Adrenal gland (tissue), 12 donors: ENCODE data around the gene SP6. TPM values are rescaled to one million over a fixed set of nuclear protein-coding genes. Genes with fewer than 3 reads are reported as not detected.

Experiments used
- DNase-seq, 7 donors: peaks; one replicate each; pipeline ENCODE4 v3.0.0-alpha.2; 2019 to 2020
- H3K27ac ChIP-seq, 5 donors: fragments of 200-600 bp; sonication (generic) in 4 of 5; 1 replicate in 3 of 5; 2 replicates in 2 of 5; pipeline versions ENCODE4 v1.5.1 to v1.8.0; 2016 to 2020; ENCODE audit warnings: mild to moderate bottlenecking in 1 of 5
- H3K27me3 ChIP-seq: fragments of 200-600 bp; 2 replicates; pipeline ENCODE4 v1.8.0; 2021
- H3K36me3 ChIP-seq, 2 donors: fragments of 200-600 bp; replicated peaks in 1 of 2; 1 replicate in 1 of 2; 2 replicates in 1 of 2; pipeline versions ENCODE4 v1.5.1 to v1.8.0; 2018 to 2022
- H3K4me1 ChIP-seq, 2 donors: fragments of 200-600 bp; replicated peaks in 1 of 2; 1 replicate in 1 of 2; 2 replicates in 1 of 2; pipeline versions ENCODE4 v1.5.1 to v1.8.0; 2018 to 2021
- H3K4me3 ChIP-seq, 4 donors: fragments of 200-600 bp; sonication (generic) in 3 of 4; one replicate each; pipeline ENCODE4 v1.5.1; 2016 to 2018
- H3K9me3 ChIP-seq, 3 donors: fragments of 200-600 bp; sonication (generic) in 1 of 3; replicated peaks in 1 of 3; 1 replicate in 2 of 3; 2 replicates in 1 of 3; pipeline versions ENCODE4 v1.5.1 to v1.8.0; 2016 to 2021
- CTCF ChIP-seq, 6 experiments: fragments of 450-650 bp in 4 of 6; fragments of 200-600 bp in 2 of 6; sonication (generic) in 1 of 6; IDR thresholded peaks; 1 replicate in 5 of 6; 2 replicates in 1 of 6; pipeline versions ENCODE4 v1.5.1 to v1.8.0; 2016 to 2021; ENCODE audit warnings: antibody characterized with exemption in 6 of 6, mild to moderate bottlenecking in 2 of 6, moderate library complexity in 1 of 6
- POLR2A ChIP-seq, 2 donors: fragments of 450-650 bp; IDR thresholded peaks; one replicate each; pipeline ENCODE4 v1.6.1; 2017; ENCODE audit warnings: antibody characterized with exemption in 2 of 2, mild to moderate bottlenecking in 2 of 2, moderate library complexity in 1 of 2
- WGBS, 4 donors: extraction: QIAGEN DNeasy Blood & Tissue Kit in 2 of 4; methylation state at CpG; one replicate each; pipeline versions ENCODE4 v1.1.5 to v1.1.7; 2013 to 2017; 5-methylcytosine and 5-hydroxymethylcytosine counted together
- intact Hi-C, 2 donors: fragments of 100-400 bp; cut with DNase I; formaldehyde crosslinking; loops; one replicate each; pipeline versions ENCODE4 v1.14.1 to v1.15.0; 2022 to 2023
- polyA plus RNA-seq, 3 donors: library from polyadenylated mRNA; stranded (reverse); fragments of 200-250 nt in 2 of 3; fragments of 350-450 nt in 1 of 3; fragmentation: Illumina TruSeq in 1 of 3; extraction: RNeasy Lipid Tissue Mini Kit (QIAGEN cat#74804) in 1 of 3; gene quantifications; one replicate each; pipeline ENCODE4 v1.2.3, GENCODE V29; 2013 to 2014
- total RNA-seq, 9 donors: library from RNA; depleted of rRNA in 4 of 9; stranded (reverse); fragments of >200 nt in 4 of 9; fragments of 120-200 nt in 1 of 9; fragmentation: NEBNext Ultra II Directional in 1 of 9; extraction: Animal tissue kit (Norgen Biotek cat#: 25700) in 1 of 9; gene quantifications; one replicate each; pipeline versions ENCODE4 v1.1.0 to v1.2.4, GENCODE V29; 2013 to 2023
- donor health status: healthy with polysubstance abuse.
- donor health status: Bipolar disorder and iron deficiency.
- donor health status: DM: yes; HTN: yes; CAD: no.
- donor health status: DM: no; HTN: no; CAD: no.
- donor health status: DM: no; HTN: no; CAD: no.
- donor health status: DM: yes; HTN: yes; CAD: no.

SP6 gene
- total and polyA plus RNA-seq, 12 donors, result 0.06 to 3.5 (median 1.0) TPM

- peaks cover 14% of the 10 kb centered on the region for H3K27me3 ChIP-seq
- H3K36me3 ChIP-seq, result no peaks in the 10 kb centered on the region
- H3K27ac ChIP-seq, result no peak overlapping the region
- no peaks in the 10 kb centered on the region for H3K9me3 ChIP-seq
- H3K4me1 ChIP-seq, result peaks cover 8 to 12% of the 10 kb centered on the region in 2 donors
- intact Hi-C loops, result loop anchor here in 1 of 2 donors (5.0 kb wide), 1 partner anchor 170 kb away; no protein-coding TSS in a partner anchor
- H3K4me3 ChIP-seq, result no peak overlapping the region
- whole genome bisulfite sequencing, 4 donors, result 32 to 51% (median 40%) methylated on average over 9 to 31 of the region's 31 CpGs
- no peak for DNase-seq
- TF ChIP-seq CTCF (IDR thresholded peaks at IDR 0.05) (no peak), POLR2A (IDR thresholded peaks at IDR 0.05) (no peak)
These were observed 4.1 kb downstream of the SP6 start for GRCh38 chr17:47846716-47847340.

GRCh38 chr17:47845716-47846075 is 5.3 kb downstream of the SP6 start:
- H3K4me1 ChIP-seq, result peaks cover 4 to 9% of the 10 kb centered on the region in 2 donors
- no peak overlapping the region for H3K27ac ChIP-seq
- H3K27me3 ChIP-seq, result peaks cover 14% of the 10 kb centered on the region
- no peak for DNase-seq
- no peak overlapping the region for H3K4me3 ChIP-seq
- H3K36me3 ChIP-seq, result no peaks in the 10 kb centered on the region
- TF ChIP-seq POLR2A (IDR thresholded peaks at IDR 0.05), result no peak
- no peak for TF ChIP-seq CTCF (IDR thresholded peaks at IDR 0.05)
- 73 to 83% (median 75%) methylated on average over 3 of the region's 3 CpGs for WGBS, 4 donors
- intact Hi-C loops, result loop anchor here in 1 of 2 donors (2.0 to 5.0 kb wide), 2 partner anchors 43 to 172 kb away; no protein-coding TSS in a partner anchor
- H3K9me3 ChIP-seq, result no peaks in the 10 kb centered on the region

- WGBS, 4 donors, result 25 to 68% (median 61%) methylated on average over 1 to 4 of the region's 4 CpGs
- TF ChIP-seq CTCF (IDR thresholded peaks at IDR 0.05) (peak in 5 of 6 experiments; percentile 18 to 38 (median 22)), POLR2A (IDR thresholded peaks at IDR 0.05) (no peak)
- Histone ChIP-seq H3K36me3 (no peaks in the 10 kb centered on the region), H3K4me3 (no peak overlapping the region), H3K9me3 (no peaks in the 10 kb centered on the region), H3K27ac (no peak overlapping the region), H3K27me3 (peaks cover 14% of the 10 kb centered on the region), H3K4me1 (peaks cover 8 to 11% of the 10 kb centered on the region in 2 donors)
- no peak for DNase-seq
- intact Hi-C loops, result loop anchor here in 1 of 2 donors (2.0 to 5.0 kb wide), 3 partner anchors 44 to 172 kb away; no protein-coding TSS in a partner anchor
These were observed 5.9 kb downstream of the SP6 start for GRCh38 chr17:47844814-47845715.

- Histone ChIP-seq H3K4me3 (no peak overlapping the region), H3K27ac (no peak overlapping the region), H3K27me3 (peaks cover 14% of the 10 kb centered on the region), H3K36me3 (no peaks in the 10 kb centered on the region), H3K9me3 (no peaks in the 10 kb centered on the region), H3K4me1 (peaks cover 9 to 13% of the 10 kb centered on the region in 2 donors)
- DNase-seq, result peak in 4 of 7 donors; percentile 48 to 78 (median 54)
- no peak for TF ChIP-seq CTCF (IDR thresholded peaks at IDR 0.05)
- no peak for TF ChIP-seq POLR2A (IDR thresholded peaks at IDR 0.05)
- 34 to 40% (median 36%) methylated on average over 5 of the region's 5 CpGs; no CpG with 5 or more reads in 1 of the 4 donors for WGBS, 4 donors
- intact Hi-C loops, result loop anchor here in 1 of 2 donors (2.0 to 5.0 kb wide), 2 partner anchors 45 to 123 kb away; no protein-coding TSS in a partner anchor
These were observed 6.7 kb downstream of the SP6 start for GRCh38 chr17:47844227-47844626.
